ENCODE measurements around the gene ITGB6. TPM values are rescaled to one million over a fixed set of nuclear protein-coding genes. Genes with fewer than 3 reads are reported as not detected.

Gene ITGB6
- total RNA-seq, 1 donor from 2014 or later, result 0.99 TPM

DNA sequence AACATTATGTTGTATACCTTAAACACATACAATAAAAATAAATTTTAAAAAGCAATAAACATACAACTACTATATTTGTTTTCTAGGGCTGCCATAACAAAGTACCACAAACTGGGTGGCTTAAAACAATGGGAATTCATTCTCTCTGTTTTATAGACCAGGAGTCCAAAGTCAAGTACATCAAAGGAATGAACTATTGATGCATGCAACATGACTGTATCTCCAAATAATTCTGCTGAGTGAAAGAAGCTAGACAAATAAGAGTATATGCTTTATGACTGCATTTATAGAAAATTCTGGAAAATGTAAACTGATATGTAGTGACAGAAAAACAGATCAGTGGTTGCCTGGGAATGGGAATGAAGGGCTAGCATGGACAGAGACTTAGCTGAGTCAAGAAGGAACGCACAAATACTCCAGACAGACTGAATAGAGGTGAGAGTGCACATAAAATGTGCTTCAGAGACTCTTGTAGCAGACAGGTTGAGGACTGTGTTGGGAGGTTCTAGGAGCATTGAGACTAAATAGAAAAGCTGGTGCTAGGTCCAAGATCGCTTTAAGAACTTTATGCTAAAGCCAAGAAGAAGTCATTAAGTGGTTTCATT lies 126.7 kb downstream of the ITGB6 start:
- Histone ChIP-seq H3K36me3 (no peaks in the 10 kb centered on the region), H3K4me3 (no peak overlapping the region), H3K9me3 (replicated peaks) (peaks cover 9% of the 10 kb centered on the region), H3K27ac (replicated peaks) (no peak overlapping the region), H3K4me1 (no peaks in the 10 kb centered on the region), H3K27me3 (ENCODE audit: low read depth) (no peaks in the 10 kb centered on the region)
- DNase-seq, result no peak
- TF ChIP-seq, protein P1, sequence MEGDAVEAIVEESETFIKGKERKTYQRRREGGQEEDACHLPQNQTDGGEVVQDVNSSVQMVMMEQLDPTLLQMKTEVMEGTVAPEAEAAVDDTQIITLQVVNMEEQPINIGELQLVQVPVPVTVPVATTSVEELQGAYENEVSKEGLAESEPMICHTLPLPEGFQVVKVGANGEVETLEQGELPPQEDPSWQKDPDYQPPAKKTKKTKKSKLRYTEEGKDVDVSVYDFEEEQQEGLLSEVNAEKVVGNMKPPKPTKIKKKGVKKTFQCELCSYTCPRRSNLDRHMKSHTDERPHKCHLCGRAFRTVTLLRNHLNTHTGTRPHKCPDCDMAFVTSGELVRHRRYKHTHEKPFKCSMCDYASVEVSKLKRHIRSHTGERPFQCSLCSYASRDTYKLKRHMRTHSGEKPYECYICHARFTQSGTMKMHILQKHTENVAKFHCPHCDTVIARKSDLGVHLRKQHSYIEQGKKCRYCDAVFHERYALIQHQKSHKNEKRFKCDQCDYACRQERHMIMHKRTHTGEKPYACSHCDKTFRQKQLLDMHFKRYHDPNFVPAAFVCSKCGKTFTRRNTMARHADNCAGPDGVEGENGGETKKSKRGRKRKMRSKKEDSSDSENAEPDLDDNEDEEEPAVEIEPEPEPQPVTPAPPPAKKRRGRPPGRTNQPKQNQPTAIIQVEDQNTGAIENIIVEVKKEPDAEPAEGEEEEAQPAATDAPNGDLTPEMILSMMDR (IDR thresholded peaks at IDR 0.05; ENCODE audit: borderline replicate concordance), result no peak
- intact Hi-C loops (cut with micrococcal nuclease), result no loop called here

DNA sequence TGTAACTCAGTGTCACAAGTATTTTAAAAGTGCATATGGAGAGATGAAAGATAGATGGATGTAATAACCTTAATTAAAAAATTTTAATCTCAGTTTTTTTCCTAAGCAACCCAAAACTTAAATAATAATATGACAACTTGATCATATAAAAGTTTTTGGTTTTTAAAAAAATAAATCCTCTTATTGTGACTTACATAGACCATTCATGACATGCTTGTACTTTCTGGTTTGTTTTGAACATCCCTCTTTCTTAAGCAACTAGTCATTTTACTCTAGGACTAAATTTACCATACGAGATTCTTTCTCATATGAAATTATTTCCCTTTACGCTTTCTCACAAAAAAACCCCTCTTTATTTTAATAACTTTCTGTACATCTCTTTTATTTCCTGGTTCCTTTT lies 131.2 kb downstream of the ITGB6 start:
- Histone ChIP-seq H3K36me3 (no peaks in the 10 kb centered on the region), H3K4me1 (peaks cover 12% of the 10 kb centered on the region), H3K4me3 (no peak overlapping the region), H3K9me3 (replicated peaks) (peaks cover 12% of the 10 kb centered on the region), H3K27me3 (ENCODE audit: low read depth) (no peaks in the 10 kb centered on the region), H3K27ac (replicated peaks) (no peak overlapping the region)
- TF ChIP-seq, protein P1 (IDR thresholded peaks at IDR 0.05; ENCODE audit: borderline replicate concordance), result no peak
- no peak for DNase-seq
- intact Hi-C loops (cut with micrococcal nuclease), result no loop called here

DNA sequence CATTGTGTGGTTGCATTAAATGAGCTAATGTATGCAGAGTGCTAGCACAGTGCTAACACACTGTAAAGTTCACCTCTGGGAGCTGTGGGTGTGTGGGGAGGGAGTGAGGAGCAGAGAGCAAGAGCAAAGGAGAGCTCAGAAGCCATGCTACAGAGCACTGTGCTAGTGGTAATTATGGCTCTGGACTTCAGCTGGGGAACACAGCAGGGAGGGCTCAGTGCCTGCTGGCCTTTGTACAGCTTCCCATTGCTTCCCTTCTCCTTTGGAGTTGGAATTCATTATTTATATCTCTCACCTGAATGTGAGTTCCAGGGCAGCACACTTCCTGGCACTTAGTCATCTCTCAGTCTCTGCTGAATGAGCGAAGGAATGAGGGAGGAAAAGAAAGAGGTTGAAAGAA lies 135.2 kb downstream of the ITGB6 start:
- TF ChIP-seq, protein P1 (IDR thresholded peaks at IDR 0.05; ENCODE audit: borderline replicate concordance), result no peak
- Histone ChIP-seq H3K4me3 (no peak overlapping the region), H3K9me3 (replicated peaks) (peaks cover 12% of the 10 kb centered on the region), H3K27ac (replicated peaks) (peak overlapping the region; percentile 68), H3K36me3 (no peaks in the 10 kb centered on the region), H3K4me1 (peaks cover 41% of the 10 kb centered on the region), H3K27me3 (ENCODE audit: low read depth) (peaks cover 18% of the 10 kb centered on the region)
- intact Hi-C loops (cut with micrococcal nuclease), result no loop called here
- no peak for DNase-seq

DNA sequence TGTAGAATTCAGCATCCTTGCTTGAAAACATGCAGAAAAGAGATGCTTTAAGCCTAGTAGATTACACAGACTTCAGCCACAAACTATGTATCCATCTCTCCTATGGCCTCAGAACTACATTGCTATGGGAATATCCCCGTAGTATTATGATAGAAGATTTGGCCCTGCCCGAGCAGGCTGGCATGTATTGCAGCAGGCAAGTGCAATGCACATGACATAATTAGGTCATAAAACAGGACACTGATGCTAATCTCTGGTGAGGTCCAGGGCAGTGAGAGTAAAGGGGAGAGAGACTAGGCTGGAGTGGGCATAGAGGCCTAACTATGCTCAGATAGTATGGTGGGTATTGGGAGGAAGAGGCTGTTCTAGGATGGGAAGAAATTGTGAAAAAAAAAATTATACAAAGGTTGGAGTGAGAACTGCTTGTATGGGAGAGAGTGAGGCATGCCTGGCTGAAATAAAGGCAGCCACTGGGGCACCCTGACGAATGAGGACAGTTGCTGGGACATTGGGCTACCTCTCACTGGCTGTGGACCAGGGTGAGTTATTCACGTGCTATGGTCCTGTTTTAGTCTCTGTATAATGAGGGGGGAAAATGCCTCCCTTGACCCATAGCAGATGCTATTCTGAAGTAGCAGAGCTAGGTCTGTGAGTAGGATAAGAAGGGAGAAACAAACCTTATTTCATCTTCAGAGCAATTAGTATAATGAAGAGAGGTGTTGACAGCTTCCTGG lies 136.0 kb downstream of the ITGB6 start:
- intact Hi-C loops (cut with micrococcal nuclease), result no loop called here
- Histone ChIP-seq H3K9me3 (replicated peaks) (peaks cover 10% of the 10 kb centered on the region), H3K27me3 (ENCODE audit: low read depth) (peaks cover 21% of the 10 kb centered on the region), H3K36me3 (no peaks in the 10 kb centered on the region), H3K4me1 (peaks cover 41% of the 10 kb centered on the region), H3K4me3 (no peak overlapping the region), H3K27ac (replicated peaks) (peak overlapping the region; percentile 68)
- no peak for DNase-seq
- TF ChIP-seq, protein P1 (IDR thresholded peaks at IDR 0.05; ENCODE audit: borderline replicate concordance), result no peak

DNA sequence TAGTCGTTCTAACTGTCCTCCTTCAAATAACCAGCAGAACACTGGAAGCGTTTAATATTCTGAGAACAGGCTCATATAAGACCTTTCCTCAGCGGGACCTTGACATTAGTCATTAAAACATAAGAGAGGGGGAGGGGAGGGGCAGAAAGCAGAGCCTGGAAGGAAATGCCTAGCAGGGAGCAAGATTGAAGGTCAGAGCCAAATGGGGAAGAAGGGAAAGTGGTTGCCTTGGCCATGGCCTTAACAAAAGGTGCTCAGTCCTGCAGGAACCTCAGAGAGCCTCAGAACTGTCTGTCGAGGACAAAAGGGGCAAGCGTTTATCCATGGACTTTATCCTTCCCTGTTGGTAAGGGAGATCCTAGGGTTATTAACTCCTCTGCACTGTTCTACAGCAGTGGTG lies 136.8 kb downstream of the ITGB6 start:
- peaks cover 41% of the 10 kb centered on the region for H3K4me1 ChIP-seq
- peak overlapping the region; percentile 84 for H3K4me3 ChIP-seq
- intact Hi-C loops (cut with micrococcal nuclease), result no loop called here
- TF ChIP-seq, protein P1 (IDR thresholded peaks at IDR 0.05; ENCODE audit: borderline replicate concordance), result no peak
- peaks cover 21% of the 10 kb centered on the region for H3K27me3 ChIP-seq (ENCODE audit: low read depth)
- H3K36me3 ChIP-seq, result no peaks in the 10 kb centered on the region
- peaks cover 3% of the 10 kb centered on the region for H3K9me3 ChIP-seq (replicated peaks)
- H3K27ac ChIP-seq (replicated peaks), result peak overlapping the region; percentile 40
- no peak for DNase-seq
